HG03159 (cell line): ENCODE data around the gene APOF.
"Not testable (repeated sequence)": the region's sequence is repeated elsewhere in the genome, so short reads cannot be mapped to it uniquely, and the experiment has no call there.

ENCODE experiments used
- ATAC-seq: cut with Tn5 transposase; IDR thresholded peaks from one replicate; pipeline ENCODE4 v1.9.1; 2021; ENCODE audit warnings: mild to moderate bottlenecking, moderate library complexity; ENCODE audit not compliant: unreplicated experiment

The APOF gene

GRCh38 chr12:56333679-56334489, 28.8 kb downstream of the APOF start, which contains the start of gene PAN2:
PAN2 (minus strand) TSS chr12:56334000; CDS start chr12:56333094, 906 bp downstream.
- ATAC-seq, result peak; percentile 95

- ATAC-seq, result no peak
Measured at GRCh38 chr12:56333197-56333678, 29.4 kb downstream of the APOF start.

- no peak for ATAC-seq
Measured at GRCh38 chr12:56332512-56333196, 30.0 kb downstream of the APOF start.

- ATAC-seq, result no peak
Measured at GRCh38 chr12:56330936-56331490, 31.6 kb downstream of the APOF start.

GRCh38 chr12:56326533-56326932, 36.1 kb downstream of the APOF start:
- no peak for ATAC-seq

- no peak for ATAC-seq
Measured at GRCh38 chr12:56326126-56326525, 36.5 kb downstream of the APOF start.

GRCh38 chr12:56324206-56324605, 38.5 kb downstream of the APOF start:
- ATAC-seq, result no peak

- ATAC-seq, result not testable (repeated sequence)
Measured at GRCh38 chr12:56321610-56322009, 41.0 kb downstream of the APOF start.

- ATAC-seq, result no peak
Measured at GRCh38 chr12:56321027-56321426, 41.6 kb downstream of the APOF start.

- no peak for ATAC-seq
Measured at GRCh38 chr12:56317675-56318074, 45.0 kb downstream of the APOF start.

- peak; percentile 90 for ATAC-seq
Measured at GRCh38 chr12:56315622-56316473, 46.8 kb downstream of the APOF start, which contains the start of gene CNPY2. CNPY2 (minus strand) TSS chr12:56315988; CDS start chr12:56315217, 771 bp downstream.

GRCh38 chr12:56315249-56315621, 47.4 kb downstream of the APOF start:
- no peak for ATAC-seq

- ATAC-seq, result no peak
Measured at GRCh38 chr12:56311003-56311402, 51.7 kb downstream of the APOF start.
